Measurements from ENCODE around the gene SUPT4H1.

SUPT4H1 gene

GRCh38 chr17:58380207-58381123 lies 28.5 kb upstream of the SUPT4H1 start:
- DNase-seq, result no peak

DNA sequence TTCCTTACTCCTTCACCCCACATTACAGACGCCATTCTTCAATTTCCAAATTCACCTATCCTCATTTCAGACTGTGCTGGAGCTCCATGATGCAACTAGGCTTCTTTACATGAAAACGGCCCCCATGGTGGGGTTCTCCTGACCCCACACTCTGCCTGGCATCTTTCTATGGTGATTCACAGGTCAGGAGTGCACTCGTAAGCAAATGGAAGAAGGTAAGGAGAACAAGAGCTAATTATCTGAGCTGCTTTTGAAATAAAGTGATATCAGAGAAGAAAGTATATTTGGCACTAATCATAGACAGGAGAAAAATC lies 27.5 kb upstream of the SUPT4H1 start:
- DNase-seq, result no peak

DNA sequence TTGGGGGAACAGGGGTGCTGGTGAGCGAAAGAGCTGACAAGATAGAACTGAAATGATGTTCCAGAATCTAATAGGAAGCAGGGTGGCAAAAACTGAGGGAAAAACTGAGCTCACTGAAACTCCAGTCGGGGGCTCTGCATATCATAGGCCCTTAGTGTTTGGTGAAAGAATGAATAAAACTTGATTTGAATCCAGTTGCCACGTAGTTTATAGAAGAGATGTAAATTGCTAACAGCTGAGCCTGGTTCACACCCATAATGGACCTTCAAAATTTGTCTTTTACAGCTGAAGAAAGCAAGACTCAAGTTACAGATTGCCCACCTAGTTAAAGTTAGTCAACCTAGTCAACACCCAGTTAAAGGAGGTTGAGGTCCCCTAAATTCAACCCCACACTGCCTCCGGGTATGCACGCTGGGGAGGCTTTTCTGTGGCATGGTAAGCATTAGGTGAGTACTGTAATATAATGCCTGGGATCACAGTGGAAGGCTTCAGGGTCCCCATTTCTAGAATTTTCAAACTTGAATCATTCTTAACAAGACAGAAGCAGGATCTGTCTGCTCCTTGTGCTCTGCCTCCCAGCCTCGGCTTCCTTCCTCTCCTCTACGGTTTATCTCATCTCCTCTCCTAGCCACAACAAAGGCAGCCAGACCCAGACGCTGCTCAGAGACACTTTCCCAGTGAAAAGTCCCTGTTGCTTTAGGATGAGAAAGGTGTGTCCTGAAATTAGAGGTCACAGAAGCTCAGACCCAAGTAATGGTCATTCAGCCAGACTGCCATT lies 26.9 kb upstream of the SUPT4H1 start:
- DNase-seq, result no peak

DNA sequence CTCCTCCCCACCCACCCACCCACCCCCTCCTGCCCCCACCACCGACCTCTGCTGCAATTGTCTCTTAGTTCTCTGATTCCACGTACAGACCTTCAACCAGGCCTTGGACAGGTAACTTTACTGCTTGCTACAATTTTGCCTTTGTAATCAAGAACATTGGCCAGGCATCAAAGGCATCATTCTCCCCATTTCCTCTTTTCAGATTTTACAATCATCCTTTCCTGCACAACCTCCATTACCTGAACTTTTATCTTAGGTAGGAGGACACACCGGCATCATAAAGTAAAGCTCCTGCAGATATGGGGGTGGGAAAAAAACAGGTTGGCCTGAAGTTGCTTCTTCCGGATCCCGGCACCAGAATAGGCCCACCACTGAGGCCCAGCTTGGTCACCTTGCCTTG lies 25.7 kb upstream of the SUPT4H1 start:
- DNase-seq, result no peak

DNA sequence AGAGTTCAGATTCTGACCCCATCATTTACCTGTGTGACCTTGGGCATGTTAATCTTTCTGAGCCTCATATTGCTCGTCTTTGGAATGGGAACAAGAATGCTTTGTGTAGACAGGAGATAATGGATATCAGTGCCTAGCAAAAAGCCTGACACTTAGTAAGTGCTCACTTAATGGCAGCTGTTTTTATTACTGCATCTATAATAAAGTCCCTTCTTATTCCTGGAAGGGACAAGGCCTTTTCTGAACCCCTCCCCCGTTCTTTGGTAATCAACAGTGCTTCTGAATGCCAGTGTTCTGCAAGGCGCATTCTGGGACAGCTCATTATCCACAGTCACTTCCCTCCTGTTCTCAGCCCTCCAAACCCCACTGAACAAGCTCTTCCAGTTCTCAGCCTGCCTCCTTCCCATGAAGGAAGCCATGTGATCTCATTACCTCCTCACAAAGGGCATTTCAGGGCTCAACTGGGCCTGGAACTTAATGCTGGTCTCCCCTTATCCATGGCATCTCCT lies 25.1 kb upstream of the SUPT4H1 start:
- DNase-seq, result no peak

DNA sequence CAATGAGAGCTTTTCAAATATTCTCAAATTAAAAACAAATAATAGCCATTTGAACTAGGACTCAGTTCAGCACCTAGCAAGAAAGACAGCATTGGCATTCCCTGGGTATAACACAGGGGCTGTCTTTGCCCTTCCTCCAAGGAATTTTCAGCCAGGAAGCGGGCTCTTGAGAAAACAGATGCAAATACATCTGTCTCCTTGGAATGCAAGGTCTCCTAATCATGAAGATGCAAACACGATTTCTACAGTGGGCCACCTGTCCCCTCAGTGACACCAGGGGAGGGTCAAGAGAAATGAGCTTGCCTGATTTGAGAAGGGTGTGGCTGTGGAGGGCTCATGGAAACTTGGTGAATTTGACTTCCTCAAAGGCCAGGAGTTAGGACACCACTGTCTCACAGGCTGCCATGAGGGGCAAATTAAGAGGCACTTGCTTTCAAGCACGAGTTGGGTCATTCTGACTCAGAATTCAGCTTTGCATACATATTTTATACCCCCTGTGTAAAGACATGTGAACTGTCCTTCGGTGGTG lies 24.5 kb upstream of the SUPT4H1 start:
- DNase-seq, result no peak

DNA sequence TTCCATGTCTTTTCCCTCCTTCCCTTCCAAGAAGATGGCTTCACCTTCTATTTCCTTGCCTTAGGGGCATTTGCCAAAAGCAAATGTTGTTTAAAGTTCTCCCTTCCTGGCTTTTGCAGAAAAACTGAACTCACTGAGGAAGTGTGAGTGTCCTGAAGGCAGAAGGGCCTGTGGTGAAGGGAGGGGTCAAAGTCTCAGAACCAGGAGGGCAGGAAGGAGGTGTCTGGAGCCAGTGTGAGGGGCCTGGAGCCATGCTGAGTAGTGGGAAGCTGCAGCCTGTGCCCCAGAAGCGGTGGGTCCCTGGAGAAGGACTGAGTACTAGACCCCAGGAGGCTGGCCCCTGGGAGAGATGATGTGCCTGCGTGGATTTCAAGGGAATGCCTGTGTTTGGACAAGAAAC lies 23.8 kb upstream of the SUPT4H1 start:
- no peak for DNase-seq

GRCh38 chr17:58375256-58375655 lies 23.3 kb upstream of the SUPT4H1 start:
- DNase-seq, result no peak

- DNase-seq, result no peak
Measured at GRCh38 chr17:58373923-58374322, 21.9 kb upstream of the SUPT4H1 start.

GRCh38 chr17:58373003-58373402 lies 21.0 kb upstream of the SUPT4H1 start:
- no peak for DNase-seq

DNA sequence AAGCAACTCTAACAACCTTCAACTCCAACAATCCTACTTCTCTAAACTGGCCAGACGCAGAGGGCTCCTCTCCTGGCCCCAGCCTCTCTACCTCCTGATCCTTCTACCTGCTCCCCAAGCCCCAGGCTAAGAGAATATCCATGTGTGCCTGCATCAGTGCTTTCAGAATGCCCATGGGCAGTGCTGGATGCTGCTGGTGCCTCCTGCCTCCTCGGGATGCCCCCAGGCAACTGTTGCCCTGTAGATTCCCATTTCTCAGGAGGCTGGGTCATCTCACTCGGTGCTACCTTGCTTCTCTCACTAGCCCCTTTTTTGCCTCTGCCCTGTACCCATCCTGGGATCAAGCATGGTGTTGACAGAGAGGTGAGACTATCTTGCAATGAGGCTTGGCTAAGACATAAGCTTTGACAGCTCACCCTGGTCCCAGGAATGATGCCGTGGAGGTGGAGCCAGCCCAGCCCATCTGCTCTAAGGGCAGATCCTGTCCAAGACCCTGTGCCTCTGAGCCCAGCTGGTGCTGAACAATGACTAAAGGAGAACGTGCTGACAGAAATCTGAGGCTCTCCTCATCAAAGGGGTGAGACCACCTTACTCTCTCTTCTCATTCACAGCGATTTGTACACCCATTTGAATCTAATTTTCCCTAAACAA lies 19.4 kb upstream of the SUPT4H1 start:
- DNase-seq, result no peak

- DNase-seq, result no peak
Measured at GRCh38 chr17:58370716-58371115, 18.7 kb upstream of the SUPT4H1 start.

- DNase-seq, result no peak
Measured at GRCh38 chr17:58370309-58370708, 18.3 kb upstream of the SUPT4H1 start.

- DNase-seq, result no peak
Measured at GRCh38 chr17:58369214-58370031, 17.4 kb upstream of the SUPT4H1 start.

DNA sequence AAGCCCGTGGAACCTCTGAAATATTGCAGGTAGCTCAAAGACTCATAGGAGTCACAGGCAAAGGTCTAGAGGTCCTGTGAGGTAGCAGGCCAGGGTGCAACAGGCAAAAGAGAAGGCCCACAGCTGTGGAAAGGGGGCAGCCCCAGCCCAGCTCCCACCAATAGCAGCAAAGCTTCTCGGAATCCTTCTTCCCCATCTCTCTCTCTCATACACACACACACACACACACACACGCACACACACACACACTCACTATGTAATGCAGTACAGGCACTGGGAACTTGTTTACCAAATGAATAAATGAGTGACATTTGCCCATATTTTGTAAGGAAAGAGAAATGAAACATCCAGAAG lies 16.8 kb upstream of the SUPT4H1 start:
- no peak for DNase-seq

DNA sequence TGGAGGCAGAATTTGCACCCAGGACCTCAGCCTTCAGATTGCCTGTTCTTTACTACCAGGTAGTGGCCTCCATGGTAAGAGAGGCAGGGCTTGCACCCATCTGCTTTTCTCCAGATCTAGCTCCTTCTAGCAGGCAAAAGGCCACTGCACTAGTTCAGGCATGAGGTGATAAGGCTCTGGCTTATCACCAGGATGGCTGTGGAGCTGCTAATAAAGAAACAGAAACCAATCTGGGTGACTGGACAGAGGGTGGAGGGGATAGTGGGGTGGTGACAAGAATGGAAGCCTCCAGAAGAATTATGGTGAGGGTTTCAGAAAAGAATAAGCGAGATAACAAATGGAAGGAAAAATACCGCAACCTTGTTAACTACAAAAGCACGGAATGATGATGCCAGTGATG lies 15.5 kb upstream of the SUPT4H1 start:
- no peak for DNase-seq

DNA sequence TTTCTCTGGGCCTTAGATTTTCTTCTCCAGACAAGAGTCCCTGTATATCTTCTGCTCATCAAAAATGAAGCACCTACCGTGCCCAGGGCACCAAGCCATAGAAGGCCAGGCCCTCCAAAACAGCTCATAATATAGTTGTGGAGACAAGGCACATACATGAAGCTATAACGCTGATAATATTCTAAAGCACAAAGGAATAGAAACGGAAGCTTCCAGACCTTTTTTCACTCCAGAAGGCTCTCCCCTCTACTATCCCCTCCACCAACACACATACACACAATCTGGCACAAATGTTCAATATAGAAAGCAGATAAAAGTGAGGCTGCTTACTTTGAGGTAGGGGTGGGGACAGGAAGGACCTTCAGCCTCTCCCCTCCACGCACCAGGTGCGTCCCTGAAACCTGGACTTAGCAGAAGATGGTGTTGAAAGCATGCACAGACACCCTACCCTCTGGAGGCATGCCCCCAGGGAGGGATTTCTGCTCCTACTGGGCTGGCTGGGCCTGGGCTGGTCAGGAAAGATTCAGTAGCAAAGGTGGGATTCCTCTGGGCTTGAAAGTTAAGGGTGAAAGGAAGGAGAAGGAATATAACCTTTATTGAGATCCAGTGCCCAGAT lies 14.1 kb upstream of the SUPT4H1 start:
- no peak for DNase-seq

DNA sequence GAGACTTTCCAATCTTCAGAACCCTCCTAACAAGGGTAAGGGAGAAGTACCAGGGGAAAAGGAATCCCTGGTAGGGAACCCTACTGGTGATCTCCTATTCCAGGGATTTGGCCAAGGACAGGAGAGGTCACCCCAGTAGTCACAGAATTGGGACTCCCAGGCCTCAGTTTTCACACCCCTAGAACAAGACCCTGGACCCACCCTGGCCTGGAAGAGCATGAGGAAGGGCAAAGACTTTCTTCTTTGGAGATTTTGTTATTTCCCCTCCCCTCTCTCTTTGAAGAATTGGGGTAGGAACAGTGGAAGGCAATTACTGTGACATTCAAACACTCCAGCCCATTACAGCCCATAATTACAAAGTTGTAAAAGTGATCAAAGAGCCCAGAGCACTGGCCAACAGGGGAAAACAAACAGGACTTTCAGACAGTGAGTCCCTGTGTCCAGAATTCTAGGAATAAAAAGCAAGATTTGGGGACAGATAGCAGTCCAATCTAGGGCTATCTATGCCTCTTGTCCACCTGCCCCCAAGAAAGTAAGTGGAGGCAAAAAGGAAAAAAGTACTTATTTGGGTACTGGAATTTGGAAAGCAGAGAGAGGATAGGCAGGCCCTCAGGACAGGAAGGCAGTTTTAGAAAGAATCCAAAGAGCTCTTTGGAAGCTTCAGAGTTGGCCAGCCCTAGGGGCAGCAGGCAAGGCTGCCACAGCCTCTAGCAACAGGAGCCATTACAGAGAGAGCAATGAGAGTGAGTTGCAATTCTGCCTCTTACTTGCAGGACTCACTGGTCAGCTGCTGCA lies 13.4 kb upstream of the SUPT4H1 start:
- DNase-seq, result no peak

GRCh38 chr17:58364270-58364942 lies 12.4 kb upstream of the SUPT4H1 start:
- DNase-seq, result no peak

DNA sequence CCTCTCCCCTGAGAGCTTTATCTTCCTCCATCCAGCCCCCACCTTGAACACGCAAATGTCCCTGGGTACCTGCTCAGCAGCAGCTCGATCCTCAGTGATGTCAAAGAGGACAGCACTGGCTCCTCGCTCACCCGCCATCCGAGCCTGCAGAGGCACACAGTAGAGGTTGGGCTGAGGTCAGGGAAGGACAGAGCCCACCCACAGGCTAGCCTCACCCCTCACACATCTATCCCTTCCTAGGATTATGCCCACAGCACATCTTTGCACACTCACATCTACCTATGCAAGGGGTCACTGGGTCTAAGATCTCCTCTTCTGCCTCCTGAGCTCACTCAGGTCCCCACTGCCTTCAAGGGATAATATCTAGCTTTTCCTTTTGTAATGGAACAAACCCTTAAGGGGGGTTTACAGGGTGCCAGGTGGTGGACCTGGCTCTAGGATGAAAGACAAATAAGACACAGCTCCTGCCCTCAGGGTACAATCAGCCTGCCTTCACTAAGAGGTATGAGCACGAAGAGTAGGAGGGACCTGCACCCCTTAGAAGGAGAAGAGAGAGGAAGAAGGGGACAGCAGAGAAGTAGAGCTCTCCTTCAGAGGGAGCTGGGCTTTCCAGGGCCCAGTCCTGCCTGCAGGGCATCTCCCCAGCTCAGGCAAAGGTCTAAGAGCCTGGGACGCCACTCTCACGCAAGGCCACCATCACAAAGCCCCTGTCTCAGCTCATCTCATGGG lies 11.6 kb upstream of the SUPT4H1 start:
- no peak for DNase-seq
